ENCODE measurements around the gene SIM2. TPM values are rescaled to one million over a fixed set of nuclear protein-coding genes. Genes with fewer than 3 reads are reported as not detected.

The SIM2 gene
- total RNA-seq, 1 experiment from 2014 or later = 0.27 TPM

DNA sequence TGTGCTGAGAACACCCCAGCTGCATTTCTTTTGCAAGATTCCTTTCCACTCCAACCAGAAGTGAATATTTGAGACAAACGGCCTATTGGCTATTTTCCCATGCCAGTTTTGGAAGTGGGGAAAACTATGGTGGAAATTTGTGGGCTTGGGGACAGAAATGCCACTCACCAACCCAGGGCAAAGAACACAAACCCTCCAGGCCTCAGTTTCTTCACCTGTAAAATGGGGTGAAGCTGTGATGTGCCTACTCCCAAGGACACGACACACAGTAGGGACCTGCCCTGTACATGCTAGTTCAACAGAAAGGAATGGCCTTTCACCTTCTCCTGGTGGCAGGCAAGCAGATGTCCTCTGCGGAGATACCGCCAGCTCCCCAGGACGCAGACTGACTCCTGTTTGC is 46.5 kb downstream of the SIM2 start:
- in situ Hi-C loops (cut with HindIII; ENCODE audit: low pct_unique_long_range_greater_than_20kb, low sequenced_read_pairs) = no loop called here
- no peak for DNase-seq (ENCODE audit: low read depth)

DNA sequence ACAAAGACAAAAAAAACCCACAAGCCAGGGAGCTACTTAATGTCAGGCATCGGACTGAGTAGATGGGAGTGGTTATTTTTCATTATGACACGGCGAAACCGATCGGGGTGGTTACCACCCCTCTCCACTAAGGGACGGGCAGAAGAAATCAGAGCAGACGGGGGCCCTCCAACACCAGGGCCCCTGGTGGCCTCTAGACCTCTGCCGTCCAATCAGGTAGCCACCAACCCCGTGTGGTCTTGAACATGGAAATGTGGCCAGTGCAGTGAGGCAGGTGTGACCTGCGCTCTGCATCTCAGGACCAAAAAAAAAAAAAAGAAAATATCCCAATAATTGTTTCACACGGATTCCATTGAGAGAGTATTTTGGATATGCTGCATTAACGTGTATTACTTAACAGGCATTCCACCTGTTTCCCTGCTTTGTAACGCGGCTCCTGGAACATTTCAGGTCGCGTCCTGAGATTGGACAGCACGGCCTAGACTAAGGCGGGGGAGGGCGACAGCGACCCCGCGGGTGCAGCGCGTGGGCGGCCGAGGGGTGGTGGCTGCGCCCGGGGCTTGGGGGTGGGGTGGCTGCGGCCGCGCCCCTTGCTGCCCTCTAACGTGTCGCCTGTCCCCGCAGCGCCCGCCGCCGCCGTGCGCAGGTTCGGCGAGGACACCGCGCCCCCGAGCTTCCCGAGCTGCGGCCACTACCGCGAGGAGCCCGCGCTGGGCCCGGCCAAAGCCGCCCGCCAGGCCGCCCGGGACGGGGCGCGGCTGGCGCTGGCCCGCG is 48.3 kb downstream of the SIM2 start:
- in situ Hi-C loops (cut with HindIII; ENCODE audit: low pct_unique_long_range_greater_than_20kb, low sequenced_read_pairs) = no loop called here
- DNase-seq (ENCODE audit: low read depth) = peak; percentile 26

DNA sequence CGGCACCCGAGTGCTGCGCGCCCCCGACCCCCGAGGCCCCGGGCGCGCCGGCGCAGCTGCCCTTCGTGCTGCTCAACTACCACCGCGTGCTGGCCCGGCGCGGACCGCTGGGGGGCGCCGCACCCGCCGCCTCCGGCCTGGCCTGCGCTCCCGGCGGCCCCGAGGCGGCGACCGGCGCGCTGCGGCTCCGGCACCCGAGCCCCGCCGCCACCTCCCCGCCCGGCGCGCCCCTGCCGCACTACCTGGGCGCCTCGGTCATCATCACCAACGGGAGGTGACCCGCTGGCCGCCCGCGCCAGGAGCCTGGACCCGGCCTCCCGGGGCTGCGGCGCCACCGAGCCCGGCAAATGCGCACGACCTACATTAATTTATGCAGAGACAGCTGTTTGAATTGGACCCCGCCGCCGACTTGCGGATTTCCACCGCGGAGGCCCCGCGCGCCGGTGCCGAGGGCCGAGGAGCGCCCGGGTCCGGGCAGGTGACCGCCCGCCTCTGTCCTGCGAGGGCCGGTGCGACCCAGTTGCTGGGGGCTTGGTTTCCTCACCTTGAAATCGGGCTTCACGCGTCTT is 49.0 kb downstream of the SIM2 start:
- DNase-seq (ENCODE audit: low read depth) = peak; percentile 52
- in situ Hi-C loops (cut with HindIII; ENCODE audit: low pct_unique_long_range_greater_than_20kb, low sequenced_read_pairs) = no loop called here

DNA sequence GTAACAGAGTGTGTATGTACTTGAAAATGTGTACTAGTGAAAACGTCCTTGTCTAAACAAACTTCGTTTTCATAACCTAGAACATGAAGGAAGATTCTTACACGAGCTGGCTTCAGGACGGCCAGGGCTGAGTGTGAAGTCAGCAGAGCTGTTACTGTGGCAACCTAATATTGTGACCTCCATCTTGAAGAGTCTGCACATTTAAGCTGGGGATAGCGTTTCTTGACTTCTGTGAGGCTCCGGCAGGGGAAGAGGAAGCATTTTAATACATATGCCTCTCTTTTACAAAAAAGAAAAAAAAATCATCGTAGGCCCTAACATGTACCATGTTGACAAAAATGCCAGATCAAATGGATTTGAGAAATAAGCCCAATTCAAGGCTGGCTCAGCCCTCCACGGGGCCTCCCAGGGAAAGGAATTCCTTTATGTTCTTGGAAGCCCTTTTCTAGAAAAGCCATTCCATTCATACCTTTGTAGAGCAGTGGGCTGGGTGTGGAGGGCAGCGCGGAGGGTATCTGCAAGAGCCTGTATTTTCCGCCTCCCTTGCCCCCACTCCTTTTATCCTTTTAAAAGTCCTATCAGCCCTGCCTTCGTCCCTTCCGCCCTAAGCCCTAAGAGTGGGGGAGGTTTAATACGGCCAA is 51.1 kb downstream of the SIM2 start:
- in situ Hi-C loops (cut with HindIII; ENCODE audit: low pct_unique_long_range_greater_than_20kb, low sequenced_read_pairs) = no loop called here
- DNase-seq (ENCODE audit: low read depth) = peak; percentile 27

DNA sequence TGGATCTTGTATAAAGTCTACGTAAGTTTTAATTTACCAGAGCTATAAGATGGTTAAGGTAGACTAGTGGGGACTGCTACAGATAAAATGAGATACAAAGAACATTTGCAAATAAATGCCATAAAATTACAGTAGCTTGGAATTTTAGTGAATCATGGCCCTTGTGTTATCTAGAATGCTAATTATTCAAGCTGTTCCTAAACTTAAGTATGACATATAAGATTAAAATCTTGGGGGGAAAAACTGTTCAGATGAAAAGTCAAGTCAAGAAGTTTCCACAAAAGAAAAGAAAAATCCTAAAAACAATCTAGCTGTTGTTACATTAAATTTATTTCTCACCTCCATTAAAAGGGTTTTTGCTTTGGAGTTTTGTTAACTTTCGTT is 51.7 kb downstream of the SIM2 start:
- no peak for DNase-seq (ENCODE audit: low read depth)

DNA sequence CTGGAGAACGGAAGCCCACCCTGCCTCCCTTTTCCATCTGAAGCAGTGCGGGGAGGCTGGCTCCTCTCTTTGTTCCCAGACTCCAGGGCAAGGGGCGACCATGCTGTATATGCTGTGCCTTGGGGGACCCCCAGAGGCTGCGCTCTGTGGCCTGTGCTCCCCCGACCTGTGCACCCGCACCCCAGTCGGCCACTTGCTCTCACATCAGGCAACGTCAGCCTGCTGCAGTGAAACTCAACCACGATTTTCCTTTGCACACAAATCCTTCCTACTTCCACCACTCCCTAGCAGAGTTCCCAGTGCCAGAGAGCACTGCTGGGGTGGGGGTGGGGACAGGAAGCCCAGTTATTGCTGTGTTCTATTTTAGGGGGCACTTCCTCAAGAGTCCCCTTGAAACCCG is 52.5 kb downstream of the SIM2 start:
- in situ Hi-C loops (cut with HindIII; ENCODE audit: low pct_unique_long_range_greater_than_20kb, low sequenced_read_pairs) = no loop called here
- DNase-seq (ENCODE audit: low read depth) = no peak

More for the DNA sequence above, 51.7 kb downstream of the SIM2 start:
- in situ Hi-C loops (cut with HindIII; ENCODE audit: low pct_unique_long_range_greater_than_20kb, low sequenced_read_pairs) = no loop called here

DNA sequence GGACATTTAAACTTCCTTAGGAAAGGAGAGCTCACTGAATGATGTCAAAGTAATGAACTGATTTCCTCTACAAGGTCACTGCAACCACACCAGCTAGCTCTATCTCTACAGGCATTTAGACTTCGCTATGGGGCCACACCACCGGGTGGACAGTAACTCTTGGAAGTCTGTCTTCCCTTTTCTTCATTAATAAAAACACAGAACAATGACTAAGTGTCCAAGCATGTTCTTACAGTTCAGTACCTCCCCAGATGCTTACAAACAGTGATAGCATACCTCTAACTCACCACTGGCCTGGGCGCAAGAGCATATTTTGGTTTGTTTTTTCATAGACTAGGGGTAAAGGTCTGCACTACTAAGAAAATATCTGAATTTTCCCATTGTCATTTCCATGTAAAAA is 54.6 kb downstream of the SIM2 start:
- DNase-seq (ENCODE audit: low read depth) = peak; percentile 61
- in situ Hi-C loops (cut with HindIII; ENCODE audit: low pct_unique_long_range_greater_than_20kb, low sequenced_read_pairs) = no loop called here

DNA sequence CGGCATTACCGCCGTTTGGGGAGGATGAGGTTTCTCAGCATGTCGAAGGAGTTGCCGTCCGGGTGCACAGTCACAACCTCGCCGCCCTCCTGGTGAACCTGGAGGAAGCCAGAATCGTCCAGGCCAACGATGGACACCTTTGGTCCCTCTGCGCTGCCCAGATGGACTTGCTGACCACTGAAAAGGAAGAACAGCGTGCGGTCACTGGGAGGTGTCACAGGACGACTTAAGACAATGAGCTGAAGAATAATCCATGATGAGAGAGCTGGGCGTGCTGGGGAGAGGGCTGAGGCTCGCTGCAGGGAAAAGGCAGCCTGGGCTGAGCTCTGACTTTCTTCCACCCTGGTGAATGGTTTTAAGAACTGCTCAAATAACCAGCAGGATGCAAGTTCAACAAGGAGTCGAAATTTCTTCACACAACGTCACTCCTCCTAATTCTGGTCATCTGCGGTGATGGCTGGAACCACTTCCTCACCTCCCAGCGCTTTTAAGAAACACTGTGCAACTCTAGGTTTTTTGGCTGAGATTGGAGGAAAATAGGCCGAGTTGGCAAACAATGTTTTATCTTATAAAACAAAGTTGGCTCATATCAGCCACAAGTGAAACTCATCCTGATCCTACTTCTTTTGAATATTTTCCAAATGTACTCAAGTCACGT is 55.5 kb downstream of the SIM2 start:
- no peak for DNase-seq (ENCODE audit: low read depth)
- in situ Hi-C loops (cut with HindIII; ENCODE audit: low pct_unique_long_range_greater_than_20kb, low sequenced_read_pairs) = no loop called here

DNA sequence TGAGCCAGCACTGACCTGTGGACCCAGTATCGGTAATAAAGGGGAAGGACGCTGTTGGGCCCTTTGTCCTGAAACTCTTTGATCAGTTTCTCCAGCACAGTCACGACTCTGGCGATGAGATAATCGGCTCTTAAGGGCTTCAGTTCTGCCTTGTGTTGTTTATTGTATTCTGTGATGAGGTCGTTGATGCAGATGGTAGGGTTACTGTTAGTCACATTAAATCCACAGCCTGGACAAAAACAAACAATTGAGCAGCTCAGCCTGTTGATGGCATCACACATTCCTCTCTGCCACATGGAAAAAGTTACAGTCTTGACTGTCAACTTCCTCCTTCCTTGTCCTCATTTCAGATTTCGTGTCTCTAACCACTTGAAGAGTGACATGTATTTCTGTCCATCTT is 57.6 kb downstream of the SIM2 start:
- DNase-seq (ENCODE audit: low read depth) = peak; percentile 62
- in situ Hi-C loops (cut with HindIII; ENCODE audit: low pct_unique_long_range_greater_than_20kb, low sequenced_read_pairs) = no loop called here

DNA sequence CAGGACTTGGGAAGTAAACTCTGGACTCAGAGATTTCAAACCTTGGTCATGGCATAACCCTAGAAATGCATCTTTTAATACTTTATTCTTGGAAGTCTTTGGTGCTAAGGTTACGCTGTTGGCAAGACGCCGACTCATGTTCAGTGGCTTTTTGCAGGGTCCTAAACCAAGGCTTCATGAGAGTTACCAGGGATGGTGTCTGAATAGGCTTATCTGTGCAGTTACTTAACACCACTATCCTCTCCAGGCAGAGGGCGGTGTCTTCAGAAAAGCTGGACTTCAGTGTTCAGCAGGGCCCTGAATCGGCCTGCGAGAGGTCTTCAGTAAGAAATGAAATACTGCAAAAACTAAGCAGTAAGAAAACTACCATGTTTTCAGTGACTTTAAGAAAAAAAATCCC is 58.3 kb downstream of the SIM2 start:
- in situ Hi-C loops (cut with HindIII; ENCODE audit: low pct_unique_long_range_greater_than_20kb, low sequenced_read_pairs) = no loop called here
- DNase-seq (ENCODE audit: low read depth) = no peak

DNA sequence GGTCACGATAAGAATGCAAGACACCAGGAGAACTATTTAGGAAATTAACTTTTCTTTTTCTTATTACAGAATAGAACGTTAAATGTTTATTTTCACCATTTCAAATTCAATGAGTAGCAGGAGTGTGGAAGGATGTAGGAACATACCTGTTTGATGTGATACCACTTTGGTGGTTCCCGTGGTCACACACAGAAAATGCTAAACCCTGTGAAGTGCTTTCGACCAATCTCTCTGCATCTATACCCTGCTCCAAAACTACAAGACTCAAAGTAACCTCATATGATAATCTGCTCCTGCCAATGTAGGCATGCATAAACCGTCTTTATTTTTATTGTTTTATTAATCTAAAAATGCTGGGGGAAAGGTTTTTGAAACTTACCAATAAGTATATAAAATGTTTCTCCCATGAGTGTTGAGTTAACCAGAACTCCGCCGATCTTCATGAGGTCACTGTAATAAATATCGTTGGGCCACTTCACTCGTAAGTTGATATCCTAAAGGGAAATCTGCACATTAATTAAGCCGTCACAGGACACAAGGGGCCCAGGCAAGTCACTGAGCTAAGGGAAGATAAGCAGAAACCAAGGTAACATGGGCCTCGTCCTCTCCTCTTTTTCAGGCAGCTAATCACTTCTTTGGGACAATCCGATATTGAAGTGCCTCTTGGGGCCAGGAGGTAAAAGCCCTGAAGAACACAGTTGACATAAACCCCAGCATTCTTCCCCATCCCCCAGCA is 60.6 kb downstream of the SIM2 start:
- in situ Hi-C loops (cut with HindIII; ENCODE audit: low pct_unique_long_range_greater_than_20kb, low sequenced_read_pairs) = no loop called here
- no peak for DNase-seq (ENCODE audit: low read depth)

DNA sequence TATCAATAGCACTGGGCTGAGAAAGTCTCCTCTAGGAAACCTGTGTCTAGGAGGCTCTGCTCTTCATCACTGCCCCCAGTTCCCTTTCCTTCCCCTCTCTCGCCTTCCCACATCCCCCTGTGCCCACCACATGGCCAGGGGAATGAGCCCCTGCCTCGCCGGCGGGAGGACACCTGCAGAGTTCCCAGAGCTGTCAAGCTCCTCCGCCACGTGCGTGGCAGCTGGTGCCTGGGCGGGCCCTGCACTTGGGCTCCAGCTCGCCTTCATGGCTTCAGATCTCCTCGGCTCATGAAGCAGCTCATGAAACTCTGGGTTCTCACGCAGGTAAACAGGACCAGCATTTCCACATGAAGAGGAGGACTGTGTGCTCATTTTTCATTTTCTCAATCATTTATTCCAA is 62.8 kb downstream of the SIM2 start:
- in situ Hi-C loops (cut with HindIII; ENCODE audit: low pct_unique_long_range_greater_than_20kb, low sequenced_read_pairs) = no loop called here
- DNase-seq (ENCODE audit: low read depth) = no peak

DNA sequence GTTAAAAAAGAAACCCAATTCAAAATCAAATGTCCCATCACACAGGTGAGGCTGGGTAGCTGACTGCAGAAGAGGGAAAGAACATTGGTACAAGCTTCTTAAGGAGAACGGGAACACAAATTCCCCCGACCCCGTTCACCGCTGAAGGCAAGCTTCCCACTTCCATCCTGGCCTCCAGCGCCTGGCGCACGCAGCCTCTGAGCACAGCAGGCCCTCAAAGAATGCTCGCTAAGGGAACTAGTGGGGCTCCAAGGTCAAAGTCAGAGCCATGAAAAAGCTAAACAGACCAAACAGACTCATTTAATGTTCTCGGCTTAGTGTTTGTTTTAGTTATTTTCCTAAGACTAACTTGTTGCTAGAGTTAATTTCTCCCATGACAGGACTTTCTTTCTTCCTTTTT is 63.7 kb downstream of the SIM2 start:
- DNase-seq (ENCODE audit: low read depth) = no peak
- in situ Hi-C loops (cut with HindIII; ENCODE audit: low pct_unique_long_range_greater_than_20kb, low sequenced_read_pairs) = no loop called here

DNA sequence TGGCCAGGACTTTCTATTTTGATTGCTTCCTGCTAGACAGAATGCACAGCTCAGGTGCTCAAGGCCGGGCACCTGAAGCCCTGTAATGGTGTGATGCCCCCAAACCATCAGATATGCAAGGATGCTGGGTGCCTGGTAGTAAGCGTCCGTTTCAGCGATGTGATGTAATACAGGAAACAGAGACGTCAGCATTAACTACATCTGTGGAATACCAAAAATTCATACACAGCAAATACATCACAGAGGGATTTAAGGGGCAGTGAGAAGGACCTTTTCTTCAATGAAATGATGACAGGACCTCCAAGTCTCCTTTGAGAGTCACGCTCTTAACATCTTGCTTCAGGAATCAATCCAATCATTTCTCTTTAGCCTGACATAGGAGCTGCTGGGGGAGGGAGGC is 64.4 kb downstream of the SIM2 start:
- no peak for DNase-seq (ENCODE audit: low read depth)
- in situ Hi-C loops (cut with HindIII; ENCODE audit: low pct_unique_long_range_greater_than_20kb, low sequenced_read_pairs) = no loop called here

DNA sequence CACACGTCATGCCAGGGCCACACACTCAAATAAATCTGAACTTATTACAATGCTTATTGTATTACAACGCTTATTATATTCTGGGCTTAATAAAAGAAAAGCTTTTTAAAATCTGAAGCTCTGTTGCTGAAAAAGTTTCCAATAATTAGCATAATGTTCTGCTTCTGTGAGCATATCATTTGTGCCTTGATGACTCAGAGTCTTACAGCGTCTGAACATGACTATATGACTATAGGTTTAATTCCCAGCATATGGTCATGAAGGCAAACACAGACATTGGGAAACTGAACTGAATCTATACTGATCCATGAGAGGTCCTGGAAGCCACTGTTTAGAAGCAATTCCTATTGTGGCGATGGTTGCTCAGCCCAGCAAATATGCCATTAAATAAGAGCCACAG is 66.3 kb downstream of the SIM2 start:
- in situ Hi-C loops (cut with HindIII; ENCODE audit: low pct_unique_long_range_greater_than_20kb, low sequenced_read_pairs) = no loop called here
- no peak for DNase-seq (ENCODE audit: low read depth)

DNA sequence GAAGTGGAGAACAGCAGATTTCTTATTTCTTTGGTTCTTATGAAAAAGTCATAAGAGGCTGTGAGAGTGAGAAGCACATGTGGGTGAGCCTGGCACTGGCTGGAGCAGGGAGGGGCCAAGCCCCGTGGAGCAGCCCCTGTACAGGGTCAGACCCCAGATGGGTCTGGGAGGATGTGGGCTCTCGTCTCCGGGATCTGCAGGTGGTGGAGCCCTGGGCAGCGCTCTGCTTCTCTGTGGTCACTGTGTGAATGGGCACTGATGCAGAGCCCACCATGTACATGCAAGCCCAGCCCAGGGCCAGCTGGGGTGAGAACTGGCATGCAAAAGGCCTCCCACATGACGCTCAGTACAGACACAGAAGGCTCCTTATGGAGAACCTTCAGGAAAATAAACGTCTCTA is 67.6 kb downstream of the SIM2 start:
- DNase-seq (ENCODE audit: low read depth) = no peak
- in situ Hi-C loops (cut with HindIII; ENCODE audit: low pct_unique_long_range_greater_than_20kb, low sequenced_read_pairs) = no loop called here

DNA sequence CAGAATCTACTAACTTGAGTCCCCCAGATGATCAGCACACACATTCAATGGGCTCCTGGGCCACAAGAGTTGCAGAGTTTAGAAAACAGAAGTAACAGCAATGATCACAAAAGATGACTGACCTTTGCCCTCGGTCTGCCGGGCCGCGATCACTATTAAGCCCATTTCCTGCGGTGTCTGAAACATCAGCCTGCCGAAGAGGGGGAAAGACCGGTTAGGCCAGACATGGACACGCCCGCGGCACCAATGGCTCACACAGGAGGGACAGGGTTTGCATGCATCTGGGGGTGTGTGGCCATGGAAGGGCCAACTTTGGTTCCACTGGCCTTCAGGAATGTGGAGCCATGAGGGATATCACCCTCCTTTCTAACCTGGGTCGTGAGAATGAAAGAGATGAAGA is 68.2 kb downstream of the SIM2 start:
- in situ Hi-C loops (cut with HindIII; ENCODE audit: low pct_unique_long_range_greater_than_20kb, low sequenced_read_pairs) = no loop called here
- DNase-seq (ENCODE audit: low read depth) = no peak

DNA sequence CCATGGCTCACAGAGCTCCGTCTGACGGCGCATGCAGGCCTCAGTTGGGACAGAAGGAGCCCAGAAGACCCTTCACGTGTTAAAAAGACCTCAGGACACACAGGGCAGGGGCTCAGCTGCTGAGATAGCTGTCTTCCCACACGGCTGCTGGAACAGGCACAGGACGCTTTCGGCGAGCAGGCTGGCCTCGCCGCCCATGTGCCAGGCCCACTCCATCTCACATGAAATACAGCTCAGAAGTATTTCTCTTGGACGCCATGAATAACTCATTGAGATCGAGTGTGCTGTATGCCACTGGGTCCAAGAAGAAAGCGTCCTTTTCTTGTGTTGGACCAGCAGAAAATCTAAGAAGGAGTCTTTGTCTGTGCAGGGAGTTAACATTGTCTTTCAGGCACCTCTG is 69.6 kb downstream of the SIM2 start:
- in situ Hi-C loops (cut with HindIII; ENCODE audit: low pct_unique_long_range_greater_than_20kb, low sequenced_read_pairs) = no loop called here
- no peak for DNase-seq (ENCODE audit: low read depth)
